AG10803 (cell line): ENCODE data around the gene DUSP1.

ENCODE experiments used
- DNase-seq: peaks from one replicate; pipeline ENCODE4 v3.0.0; 2010; ENCODE audit warnings: low read depth
- H3K4me3 ChIP-seq: 2 replicates; pipeline ENCODE4 v1.5.1; 2011; ENCODE audit warnings: mild to moderate bottlenecking, low read length, control low read depth
- TF ChIP-seq, protein P1 (sequence below): conservative IDR thresholded peaks from 2 replicates; pipeline ENCODE4 v1.5.1; 2011; ENCODE audit warnings: mild to moderate bottlenecking, low read length, control low read depth, inconsistent platforms

DUSP1 gene

DNA sequence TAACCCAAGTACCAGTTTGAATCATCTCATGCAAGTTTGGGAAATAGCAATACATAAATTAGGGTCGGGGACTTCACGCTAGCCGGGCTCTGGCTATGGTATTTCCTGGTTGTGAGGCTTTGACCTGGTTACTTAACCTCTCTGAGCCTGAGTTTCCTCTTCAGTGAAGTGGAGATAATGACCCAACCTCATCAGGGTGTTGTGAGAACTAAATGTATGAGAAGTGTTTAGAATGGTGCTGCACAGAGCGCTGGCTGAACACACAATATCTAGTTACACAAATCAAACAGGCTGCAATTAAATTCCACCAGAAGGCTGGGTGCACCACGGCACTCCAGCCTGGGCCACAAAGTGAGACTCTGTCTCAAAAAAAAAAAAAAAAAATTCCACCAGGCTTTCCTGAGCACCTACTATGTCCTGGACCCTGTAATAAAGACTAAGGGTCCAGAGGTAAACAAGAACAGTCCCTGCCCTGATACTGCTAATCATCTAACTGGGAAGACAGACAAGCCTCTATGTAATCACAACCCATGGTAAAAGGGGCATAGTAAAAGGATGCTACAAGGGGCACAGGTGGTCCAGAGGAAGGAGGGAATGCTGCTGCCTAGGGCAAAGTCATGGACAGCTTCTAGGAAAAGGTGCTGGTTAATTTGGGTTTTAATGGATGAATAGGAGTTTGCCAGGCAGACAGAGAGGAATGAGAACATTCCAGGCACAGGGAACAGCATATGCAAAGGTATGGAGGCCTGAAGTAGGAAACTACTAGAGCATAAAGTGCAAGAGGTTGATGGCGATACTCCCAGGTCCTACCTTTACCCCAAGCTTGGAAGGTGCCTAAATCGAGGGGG lies 27.7 kb downstream of the DUSP1 start:
- DNase-seq: no peak
- TF ChIP-seq, protein P1, sequence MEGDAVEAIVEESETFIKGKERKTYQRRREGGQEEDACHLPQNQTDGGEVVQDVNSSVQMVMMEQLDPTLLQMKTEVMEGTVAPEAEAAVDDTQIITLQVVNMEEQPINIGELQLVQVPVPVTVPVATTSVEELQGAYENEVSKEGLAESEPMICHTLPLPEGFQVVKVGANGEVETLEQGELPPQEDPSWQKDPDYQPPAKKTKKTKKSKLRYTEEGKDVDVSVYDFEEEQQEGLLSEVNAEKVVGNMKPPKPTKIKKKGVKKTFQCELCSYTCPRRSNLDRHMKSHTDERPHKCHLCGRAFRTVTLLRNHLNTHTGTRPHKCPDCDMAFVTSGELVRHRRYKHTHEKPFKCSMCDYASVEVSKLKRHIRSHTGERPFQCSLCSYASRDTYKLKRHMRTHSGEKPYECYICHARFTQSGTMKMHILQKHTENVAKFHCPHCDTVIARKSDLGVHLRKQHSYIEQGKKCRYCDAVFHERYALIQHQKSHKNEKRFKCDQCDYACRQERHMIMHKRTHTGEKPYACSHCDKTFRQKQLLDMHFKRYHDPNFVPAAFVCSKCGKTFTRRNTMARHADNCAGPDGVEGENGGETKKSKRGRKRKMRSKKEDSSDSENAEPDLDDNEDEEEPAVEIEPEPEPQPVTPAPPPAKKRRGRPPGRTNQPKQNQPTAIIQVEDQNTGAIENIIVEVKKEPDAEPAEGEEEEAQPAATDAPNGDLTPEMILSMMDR: no peak
- no peak overlapping the region for H3K4me3 ChIP-seq

DNA sequence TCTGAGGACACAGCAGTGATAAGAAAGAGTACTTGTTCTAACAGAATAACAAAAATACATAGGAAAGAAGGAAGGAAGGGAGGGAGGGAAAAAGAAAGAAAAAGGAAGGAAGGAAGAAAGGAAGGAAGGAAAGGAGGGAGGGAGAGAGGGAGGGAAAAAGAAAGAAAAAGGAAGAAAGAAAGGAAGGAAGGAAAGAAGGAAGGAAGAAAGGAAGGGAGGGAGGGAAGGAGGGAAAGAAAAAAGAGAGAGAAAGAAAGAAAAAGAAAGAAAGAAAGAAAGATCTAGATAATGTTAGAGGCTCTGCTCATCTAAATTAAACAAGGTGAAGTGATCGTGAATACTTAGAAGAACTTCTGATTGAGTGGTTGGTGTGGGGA lies 29.8 kb downstream of the DUSP1 start:
- H3K4me3 ChIP-seq: 0 out of 2 replicates have a peak overlapping the region, but pooled peaks have one; percentile 8
- DNase-seq: no peak
- TF ChIP-seq, protein P1: no peak

DNA sequence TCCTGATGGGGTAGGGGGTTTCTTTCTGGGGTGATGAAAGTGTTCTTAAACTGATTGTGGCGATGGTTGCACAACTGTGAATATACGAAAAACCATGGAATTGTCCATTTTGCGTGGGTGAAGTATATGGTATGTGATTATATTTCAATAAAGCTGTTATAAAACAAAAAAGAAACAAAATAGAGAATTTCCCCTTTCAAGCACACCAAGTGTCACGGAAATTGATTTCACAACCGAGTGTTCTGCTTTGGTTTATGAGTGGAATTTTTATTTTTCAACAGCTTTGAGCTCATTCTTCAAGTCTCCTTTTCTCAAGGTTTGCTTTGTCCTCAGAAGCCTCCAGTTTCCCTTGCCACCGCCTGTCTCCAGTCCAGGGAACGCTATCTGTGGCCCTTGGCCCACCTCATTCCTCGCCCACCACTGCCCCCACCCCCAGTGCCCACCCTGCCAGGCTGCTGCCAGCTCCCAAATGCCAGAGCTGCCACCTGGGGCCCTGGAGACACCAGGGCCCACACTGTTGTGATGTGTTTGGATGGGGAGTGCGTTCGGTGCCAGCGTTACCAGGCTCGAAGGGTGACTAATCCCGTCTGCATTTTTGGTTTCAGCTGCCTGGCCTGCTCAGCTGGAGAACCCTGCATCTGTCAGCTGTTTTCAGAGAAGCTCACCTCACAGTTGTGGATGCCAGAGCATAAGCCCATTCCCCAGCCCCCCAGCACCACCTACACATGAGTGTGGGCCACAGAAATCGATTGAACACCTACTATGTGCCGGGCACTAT lies 30.4 kb downstream of the DUSP1 start:
- DNase-seq: peak; percentile 98
- TF ChIP-seq, protein P1: no peak
- peak overlapping the region; percentile 27; the same call in 1 of the 2 replicates for H3K4me3 ChIP-seq

GRCh38 chr5:172739375-172739774 lies 31.6 kb downstream of the DUSP1 start:
- no peak overlapping the region for H3K4me3 ChIP-seq
- no peak for DNase-seq
- TF ChIP-seq, protein P1: no peak

DNA sequence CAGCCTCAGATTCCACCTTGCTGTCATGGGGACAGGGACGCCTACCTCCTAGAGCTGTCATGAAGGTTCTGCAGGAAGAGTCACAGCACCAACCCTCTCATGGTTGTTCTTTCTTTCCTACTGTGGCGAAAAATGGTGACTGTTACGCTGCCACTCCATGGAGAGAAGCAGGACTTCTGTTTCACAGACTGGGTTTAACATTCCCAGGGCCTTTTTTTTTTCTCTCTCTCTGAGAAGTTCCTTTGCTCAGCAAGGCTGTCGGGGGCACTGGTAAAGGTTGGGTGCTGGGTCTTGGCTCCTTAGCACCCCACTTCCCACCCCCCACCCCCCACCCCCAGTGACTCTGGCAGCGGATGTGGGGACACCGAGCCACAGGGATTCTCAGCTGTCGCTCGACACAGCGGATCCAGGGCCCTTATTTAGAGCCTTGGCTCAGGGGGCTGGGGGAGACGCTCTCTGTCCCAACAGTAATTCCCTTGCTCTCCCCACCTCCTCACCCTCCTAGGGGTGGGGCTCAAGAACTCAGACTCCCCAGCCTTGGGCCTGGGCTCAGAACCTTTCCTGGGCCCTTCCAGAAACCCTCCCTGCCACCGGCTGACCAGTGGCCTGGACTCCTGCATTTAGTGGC lies 34.4 kb downstream of the DUSP1 start:
- H3K4me3 ChIP-seq: no peak overlapping the region
- DNase-seq: no peak
- TF ChIP-seq, protein P1: peak; percentile 34

DNA sequence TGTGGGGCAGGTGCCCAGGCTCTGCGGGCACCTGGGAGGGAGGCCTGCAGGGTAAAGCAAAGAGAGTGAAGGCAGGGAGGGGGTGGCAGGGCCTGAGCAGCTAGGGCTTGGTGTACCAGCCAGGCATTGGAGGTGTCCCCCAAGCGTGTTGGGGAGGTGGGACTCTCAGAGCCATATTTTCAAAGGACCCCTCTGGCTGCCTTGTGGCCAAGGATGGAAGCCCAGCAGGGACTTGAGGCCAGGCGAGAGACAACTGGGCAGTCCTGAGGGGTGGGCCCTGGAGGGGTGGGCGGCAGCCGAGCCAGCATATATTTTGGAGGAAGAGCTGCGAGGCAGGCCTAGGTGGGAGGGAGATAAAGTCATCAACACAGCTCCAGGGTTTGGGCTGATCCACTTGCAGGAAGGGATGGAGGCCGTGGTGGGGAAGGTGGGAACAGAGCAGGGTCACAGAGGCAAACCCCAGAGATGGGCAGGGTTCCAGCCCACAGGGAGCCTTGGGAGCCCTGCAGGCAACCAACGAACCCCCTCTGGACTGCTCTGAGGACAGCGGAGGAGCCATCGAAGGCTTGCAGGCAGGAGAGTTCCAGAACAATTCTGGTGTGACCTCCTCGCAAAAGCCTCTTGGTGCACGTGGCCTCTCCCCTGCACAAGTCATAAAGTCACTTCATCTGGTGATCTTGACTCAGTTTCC lies 35.7 kb downstream of the DUSP1 start:
- H3K4me3 ChIP-seq: no peak overlapping the region
- TF ChIP-seq, protein P1: no peak
- no peak for DNase-seq
